ENCODE data around the gene MT1E. TPM values are rescaled to one million over a fixed set of nuclear protein-coding genes. Genes with fewer than 3 reads are reported as not detected.

The MT1E gene
- total and polyA plus RNA-seq, 2 of the 8 experiments (the other 6 are each of a cell fraction or from before 2014, with no cell fraction given), result 7.9 to 117 TPM

GRCh38 chr16:56577300-56577625, 48.3 kb upstream of the MT1E start (continued):
- TF ChIP-seq, protein P1, sequence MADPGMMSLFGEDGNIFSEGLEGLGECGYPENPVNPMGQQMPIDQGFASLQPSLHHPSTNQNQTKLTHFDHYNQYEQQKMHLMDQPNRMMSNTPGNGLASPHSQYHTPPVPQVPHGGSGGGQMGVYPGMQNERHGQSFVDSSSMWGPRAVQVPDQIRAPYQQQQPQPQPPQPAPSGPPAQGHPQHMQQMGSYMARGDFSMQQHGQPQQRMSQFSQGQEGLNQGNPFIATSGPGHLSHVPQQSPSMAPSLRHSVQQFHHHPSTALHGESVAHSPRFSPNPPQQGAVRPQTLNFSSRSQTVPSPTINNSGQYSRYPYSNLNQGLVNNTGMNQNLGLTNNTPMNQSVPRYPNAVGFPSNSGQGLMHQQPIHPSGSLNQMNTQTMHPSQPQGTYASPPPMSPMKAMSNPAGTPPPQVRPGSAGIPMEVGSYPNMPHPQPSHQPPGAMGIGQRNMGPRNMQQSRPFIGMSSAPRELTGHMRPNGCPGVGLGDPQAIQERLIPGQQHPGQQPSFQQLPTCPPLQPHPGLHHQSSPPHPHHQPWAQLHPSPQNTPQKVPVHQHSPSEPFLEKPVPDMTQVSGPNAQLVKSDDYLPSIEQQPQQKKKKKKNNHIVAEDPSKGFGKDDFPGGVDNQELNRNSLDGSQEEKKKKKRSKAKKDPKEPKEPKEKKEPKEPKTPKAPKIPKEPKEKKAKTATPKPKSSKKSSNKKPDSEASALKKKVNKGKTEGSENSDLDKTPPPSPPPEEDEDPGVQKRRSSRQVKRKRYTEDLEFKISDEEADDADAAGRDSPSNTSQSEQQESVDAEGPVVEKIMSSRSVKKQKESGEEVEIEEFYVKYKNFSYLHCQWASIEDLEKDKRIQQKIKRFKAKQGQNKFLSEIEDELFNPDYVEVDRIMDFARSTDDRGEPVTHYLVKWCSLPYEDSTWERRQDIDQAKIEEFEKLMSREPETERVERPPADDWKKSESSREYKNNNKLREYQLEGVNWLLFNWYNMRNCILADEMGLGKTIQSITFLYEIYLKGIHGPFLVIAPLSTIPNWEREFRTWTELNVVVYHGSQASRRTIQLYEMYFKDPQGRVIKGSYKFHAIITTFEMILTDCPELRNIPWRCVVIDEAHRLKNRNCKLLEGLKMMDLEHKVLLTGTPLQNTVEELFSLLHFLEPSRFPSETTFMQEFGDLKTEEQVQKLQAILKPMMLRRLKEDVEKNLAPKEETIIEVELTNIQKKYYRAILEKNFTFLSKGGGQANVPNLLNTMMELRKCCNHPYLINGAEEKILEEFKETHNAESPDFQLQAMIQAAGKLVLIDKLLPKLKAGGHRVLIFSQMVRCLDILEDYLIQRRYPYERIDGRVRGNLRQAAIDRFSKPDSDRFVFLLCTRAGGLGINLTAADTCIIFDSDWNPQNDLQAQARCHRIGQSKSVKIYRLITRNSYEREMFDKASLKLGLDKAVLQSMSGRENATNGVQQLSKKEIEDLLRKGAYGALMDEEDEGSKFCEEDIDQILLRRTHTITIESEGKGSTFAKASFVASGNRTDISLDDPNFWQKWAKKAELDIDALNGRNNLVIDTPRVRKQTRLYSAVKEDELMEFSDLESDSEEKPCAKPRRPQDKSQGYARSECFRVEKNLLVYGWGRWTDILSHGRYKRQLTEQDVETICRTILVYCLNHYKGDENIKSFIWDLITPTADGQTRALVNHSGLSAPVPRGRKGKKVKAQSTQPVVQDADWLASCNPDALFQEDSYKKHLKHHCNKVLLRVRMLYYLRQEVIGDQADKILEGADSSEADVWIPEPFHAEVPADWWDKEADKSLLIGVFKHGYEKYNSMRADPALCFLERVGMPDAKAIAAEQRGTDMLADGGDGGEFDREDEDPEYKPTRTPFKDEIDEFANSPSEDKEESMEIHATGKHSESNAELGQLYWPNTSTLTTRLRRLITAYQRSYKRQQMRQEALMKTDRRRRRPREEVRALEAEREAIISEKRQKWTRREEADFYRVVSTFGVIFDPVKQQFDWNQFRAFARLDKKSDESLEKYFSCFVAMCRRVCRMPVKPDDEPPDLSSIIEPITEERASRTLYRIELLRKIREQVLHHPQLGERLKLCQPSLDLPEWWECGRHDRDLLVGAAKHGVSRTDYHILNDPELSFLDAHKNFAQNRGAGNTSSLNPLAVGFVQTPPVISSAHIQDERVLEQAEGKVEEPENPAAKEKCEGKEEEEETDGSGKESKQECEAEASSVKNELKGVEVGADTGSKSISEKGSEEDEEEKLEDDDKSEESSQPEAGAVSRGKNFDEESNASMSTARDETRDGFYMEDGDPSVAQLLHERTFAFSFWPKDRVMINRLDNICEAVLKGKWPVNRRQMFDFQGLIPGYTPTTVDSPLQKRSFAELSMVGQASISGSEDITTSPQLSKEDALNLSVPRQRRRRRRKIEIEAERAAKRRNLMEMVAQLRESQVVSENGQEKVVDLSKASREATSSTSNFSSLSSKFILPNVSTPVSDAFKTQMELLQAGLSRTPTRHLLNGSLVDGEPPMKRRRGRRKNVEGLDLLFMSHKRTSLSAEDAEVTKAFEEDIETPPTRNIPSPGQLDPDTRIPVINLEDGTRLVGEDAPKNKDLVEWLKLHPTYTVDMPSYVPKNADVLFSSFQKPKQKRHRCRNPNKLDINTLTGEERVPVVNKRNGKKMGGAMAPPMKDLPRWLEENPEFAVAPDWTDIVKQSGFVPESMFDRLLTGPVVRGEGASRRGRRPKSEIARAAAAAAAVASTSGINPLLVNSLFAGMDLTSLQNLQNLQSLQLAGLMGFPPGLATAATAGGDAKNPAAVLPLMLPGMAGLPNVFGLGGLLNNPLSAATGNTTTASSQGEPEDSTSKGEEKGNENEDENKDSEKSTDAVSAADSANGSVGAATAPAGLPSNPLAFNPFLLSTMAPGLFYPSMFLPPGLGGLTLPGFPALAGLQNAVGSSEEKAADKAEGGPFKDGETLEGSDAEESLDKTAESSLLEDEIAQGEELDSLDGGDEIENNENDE (IDR thresholded peaks at IDR 0.05; ENCODE audit: insufficient replicate concordance, low read length), result no peak
- TF ChIP-seq MAX (IDR thresholded peaks at IDR 0.05) (no peak), EZH2 (IDR thresholded peaks at IDR 0.05; ENCODE audit: low read depth, low read length, severe bottlenecking) (no peak)
